Measurements from ENCODE around the gene TLK1. TPM values are rescaled to one million over a fixed set of nuclear protein-coding genes. Genes with fewer than 3 reads are reported as not detected.

The TLK1 gene
- total RNA-seq, 1 donor from 2014 or later, result 14.6 TPM

DNA sequence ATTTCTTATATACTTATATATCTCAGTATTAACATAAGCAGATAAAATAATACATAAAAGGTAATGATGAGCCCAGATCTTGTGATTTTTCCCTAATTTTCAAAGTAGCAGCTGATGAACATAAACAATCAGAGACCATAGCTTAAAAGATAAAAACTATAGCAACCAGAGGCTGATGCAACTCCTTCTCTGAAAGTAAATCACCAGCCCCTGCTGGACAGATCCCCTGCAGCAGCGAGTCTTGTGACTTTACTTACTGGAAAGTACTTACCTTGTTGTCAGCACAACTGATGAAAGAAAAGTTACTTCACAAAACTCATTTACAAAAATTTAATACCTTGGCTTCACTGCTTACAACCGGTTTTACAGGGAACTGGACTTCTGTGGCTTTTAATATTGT, 164.4 kb downstream of the TLK1 start:
- no peaks in the 10 kb centered on the region for H3K27me3 ChIP-seq (ENCODE audit: control insufficient read depth in 3 of 3, insufficient read depth in 3 of 3, low read length in 3 of 3)
- no peak overlapping the region for H3K4me3 ChIP-seq (ENCODE audit: low read length in 3 of 3)
- no peak overlapping the region for H3K27ac ChIP-seq (ENCODE audit: low read depth, low read length)
- no peak overlapping the region for H3K9ac ChIP-seq (ENCODE audit: low read depth in 1 of 3, low read length in 3 of 3)
- H3K36me3 ChIP-seq (ENCODE audit: control insufficient read depth in 3 of 3, insufficient read depth in 3 of 3, low read length in 3 of 3), result peaks cover 4 to 21% (median 18%) of the 10 kb centered on the region in 3 donors
- H3K9me3 ChIP-seq (ENCODE audit: control insufficient read depth in 3 of 3, low read length in 3 of 3), result no peaks in the 10 kb centered on the region
- H3K4me1 ChIP-seq (ENCODE audit: control insufficient read depth in 3 of 3, insufficient read depth in 3 of 3, low read length in 3 of 3), result no peaks in the 10 kb centered on the region

- H3K9me3 ChIP-seq (ENCODE audit: control insufficient read depth in 3 of 3, low read length in 3 of 3), result no peaks in the 10 kb centered on the region
- no peaks in the 10 kb centered on the region for H3K27me3 ChIP-seq (ENCODE audit: control insufficient read depth in 3 of 3, insufficient read depth in 3 of 3, low read length in 3 of 3)
- no peak overlapping the region for H3K4me3 ChIP-seq (ENCODE audit: low read length in 3 of 3)
- H3K9ac ChIP-seq (ENCODE audit: low read depth in 1 of 3, low read length in 3 of 3), result no peak overlapping the region
- peaks cover 4 to 21% (median 14%) of the 10 kb centered on the region in 3 donors for H3K36me3 ChIP-seq (ENCODE audit: control insufficient read depth in 3 of 3, insufficient read depth in 3 of 3, low read length in 3 of 3)
- no peak overlapping the region for H3K27ac ChIP-seq (ENCODE audit: low read depth, low read length)
- H3K4me1 ChIP-seq (ENCODE audit: control insufficient read depth in 3 of 3, insufficient read depth in 3 of 3, low read length in 3 of 3), result no peaks in the 10 kb centered on the region
Observed at GRCh38 chr2:170991398-170992182, 169.1 kb downstream of the TLK1 start.

DNA sequence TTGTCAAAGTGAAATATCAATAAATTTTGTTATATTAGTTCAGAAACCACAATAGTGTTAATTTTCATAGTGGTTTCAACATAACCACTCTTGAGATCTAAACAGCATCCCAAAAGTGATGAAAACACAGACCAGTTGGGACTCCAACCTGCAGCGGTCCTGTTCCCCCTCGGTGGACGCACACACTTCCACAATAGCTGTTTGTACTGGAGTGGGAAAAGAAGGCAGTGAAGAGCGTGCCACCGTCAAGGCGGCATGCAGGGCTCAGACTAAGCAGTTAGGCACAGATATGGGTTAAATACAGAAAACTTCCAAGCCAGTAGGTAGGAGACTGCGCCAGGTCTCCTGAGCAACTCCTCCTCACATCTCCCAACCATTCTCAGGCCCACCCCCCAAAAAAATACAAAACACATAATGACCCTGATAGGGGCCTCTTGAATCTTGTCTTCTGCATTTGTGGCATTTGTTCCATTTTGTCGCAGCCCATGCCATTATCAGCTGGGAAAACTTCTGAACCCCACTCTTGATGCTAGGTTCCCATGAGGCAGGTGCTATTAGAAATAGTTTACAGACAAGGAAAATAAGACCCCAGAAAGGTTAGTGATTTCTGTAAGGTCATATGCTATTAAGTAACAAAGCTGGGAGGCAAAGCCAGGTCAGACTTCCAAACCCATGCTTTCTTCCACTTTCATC, 174.0 kb downstream of the TLK1 start:
- H3K9ac ChIP-seq (ENCODE audit: low read depth in 1 of 3, low read length in 3 of 3), result no peak overlapping the region
- no peak overlapping the region for H3K4me3 ChIP-seq (ENCODE audit: low read length in 3 of 3)
- H3K27ac ChIP-seq (ENCODE audit: low read depth, low read length), result no peak overlapping the region
- no peaks in the 10 kb centered on the region for H3K9me3 ChIP-seq (ENCODE audit: control insufficient read depth in 3 of 3, low read length in 3 of 3)
- peaks cover 0 to 3% (median 0%) of the 10 kb centered on the region in 3 donors for H3K36me3 ChIP-seq (ENCODE audit: control insufficient read depth in 3 of 3, insufficient read depth in 3 of 3, low read length in 3 of 3)
- H3K4me1 ChIP-seq (ENCODE audit: control insufficient read depth in 3 of 3, insufficient read depth in 3 of 3, low read length in 3 of 3), result no peaks in the 10 kb centered on the region
- no peaks in the 10 kb centered on the region for H3K27me3 ChIP-seq (ENCODE audit: control insufficient read depth in 3 of 3, insufficient read depth in 3 of 3, low read length in 3 of 3)

DNA sequence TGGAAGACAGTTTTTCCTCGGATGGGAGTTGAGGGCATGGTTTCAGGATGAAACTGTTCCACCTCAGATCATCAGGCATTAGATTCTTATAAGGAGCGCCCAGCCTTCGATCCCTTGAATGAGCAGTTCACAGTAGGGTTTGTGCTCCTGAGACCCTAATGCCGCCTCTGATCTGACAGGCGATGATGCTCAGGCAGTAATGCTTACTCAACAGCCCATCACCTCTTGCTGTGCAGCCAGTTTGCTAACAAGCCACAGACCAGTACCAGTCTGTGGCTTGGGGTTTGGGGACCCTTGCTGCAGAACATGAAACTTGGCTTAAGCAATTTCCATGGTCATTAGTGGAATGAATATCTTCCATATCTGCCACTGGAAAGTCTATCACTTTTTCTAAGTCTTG, 175.3 kb downstream of the TLK1 start:
- no peaks in the 10 kb centered on the region for H3K27me3 ChIP-seq (ENCODE audit: control insufficient read depth in 3 of 3, insufficient read depth in 3 of 3, low read length in 3 of 3)
- no peak overlapping the region for H3K4me3 ChIP-seq (ENCODE audit: low read length in 3 of 3)
- no peak overlapping the region for H3K9ac ChIP-seq (ENCODE audit: low read depth in 1 of 3, low read length in 3 of 3)
- H3K9me3 ChIP-seq (ENCODE audit: control insufficient read depth in 3 of 3, low read length in 3 of 3), result no peaks in the 10 kb centered on the region
- H3K36me3 ChIP-seq (ENCODE audit: control insufficient read depth in 3 of 3, insufficient read depth in 3 of 3, low read length in 3 of 3), result peaks cover 0 to 3% (median 0%) of the 10 kb centered on the region in 3 donors
- no peaks in the 10 kb centered on the region for H3K4me1 ChIP-seq (ENCODE audit: control insufficient read depth in 3 of 3, insufficient read depth in 3 of 3, low read length in 3 of 3)
- no peak overlapping the region for H3K27ac ChIP-seq (ENCODE audit: low read depth, low read length)

- Histone ChIP-seq H3K27ac (ENCODE audit: low read depth, low read length) (no peak overlapping the region), H3K36me3 (ENCODE audit: control insufficient read depth in 3 of 3, insufficient read depth in 3 of 3, low read length in 3 of 3) (peaks cover 0 to 3% (median 0%) of the 10 kb centered on the region in 3 donors), H3K27me3 (ENCODE audit: control insufficient read depth in 3 of 3, insufficient read depth in 3 of 3, low read length in 3 of 3) (no peaks in the 10 kb centered on the region), H3K4me1 (ENCODE audit: control insufficient read depth in 3 of 3, insufficient read depth in 3 of 3, low read length in 3 of 3) (no peaks in the 10 kb centered on the region), H3K9ac (ENCODE audit: low read depth in 1 of 3, low read length in 3 of 3) (no peak overlapping the region), H3K4me3 (ENCODE audit: low read length in 3 of 3) (no peak overlapping the region), H3K9me3 (ENCODE audit: control insufficient read depth in 3 of 3, low read length in 3 of 3) (no peaks in the 10 kb centered on the region)
Observed at GRCh38 chr2:170984079-170984478, 176.6 kb downstream of the TLK1 start.

- Histone ChIP-seq H3K27ac (ENCODE audit: low read depth, low read length) (no peak overlapping the region), H3K4me3 (ENCODE audit: low read length in 3 of 3) (no peak overlapping the region), H3K9me3 (ENCODE audit: control insufficient read depth in 3 of 3, low read length in 3 of 3) (no peaks in the 10 kb centered on the region), H3K27me3 (ENCODE audit: control insufficient read depth in 3 of 3, insufficient read depth in 3 of 3, low read length in 3 of 3) (no peaks in the 10 kb centered on the region), H3K36me3 (ENCODE audit: control insufficient read depth in 3 of 3, insufficient read depth in 3 of 3, low read length in 3 of 3) (no peaks in the 10 kb centered on the region), H3K9ac (ENCODE audit: low read depth in 1 of 3, low read length in 3 of 3) (no peak overlapping the region), H3K4me1 (ENCODE audit: control insufficient read depth in 3 of 3, insufficient read depth in 3 of 3, low read length in 3 of 3) (peaks cover 0 to 8% (median 6%) of the 10 kb centered on the region in 3 donors)
Observed at GRCh38 chr2:170975943-170976270, 184.8 kb downstream of the TLK1 start.

GRCh38 chr2:170975127-170975942, 185.4 kb downstream of the TLK1 start:
- Histone ChIP-seq H3K36me3 (ENCODE audit: control insufficient read depth in 3 of 3, insufficient read depth in 3 of 3, low read length in 3 of 3) (no peaks in the 10 kb centered on the region), H3K9me3 (ENCODE audit: control insufficient read depth in 3 of 3, low read length in 3 of 3) (no peaks in the 10 kb centered on the region), H3K4me3 (ENCODE audit: low read length in 3 of 3) (no peak overlapping the region), H3K9ac (ENCODE audit: low read depth in 1 of 3, low read length in 3 of 3) (no peak overlapping the region), H3K27ac (ENCODE audit: low read depth, low read length) (no peak overlapping the region), H3K27me3 (ENCODE audit: control insufficient read depth in 3 of 3, insufficient read depth in 3 of 3, low read length in 3 of 3) (no peaks in the 10 kb centered on the region), H3K4me1 (ENCODE audit: control insufficient read depth in 3 of 3, insufficient read depth in 3 of 3, low read length in 3 of 3) (peaks cover 0 to 8% (median 6%) of the 10 kb centered on the region in 3 donors)

DNA sequence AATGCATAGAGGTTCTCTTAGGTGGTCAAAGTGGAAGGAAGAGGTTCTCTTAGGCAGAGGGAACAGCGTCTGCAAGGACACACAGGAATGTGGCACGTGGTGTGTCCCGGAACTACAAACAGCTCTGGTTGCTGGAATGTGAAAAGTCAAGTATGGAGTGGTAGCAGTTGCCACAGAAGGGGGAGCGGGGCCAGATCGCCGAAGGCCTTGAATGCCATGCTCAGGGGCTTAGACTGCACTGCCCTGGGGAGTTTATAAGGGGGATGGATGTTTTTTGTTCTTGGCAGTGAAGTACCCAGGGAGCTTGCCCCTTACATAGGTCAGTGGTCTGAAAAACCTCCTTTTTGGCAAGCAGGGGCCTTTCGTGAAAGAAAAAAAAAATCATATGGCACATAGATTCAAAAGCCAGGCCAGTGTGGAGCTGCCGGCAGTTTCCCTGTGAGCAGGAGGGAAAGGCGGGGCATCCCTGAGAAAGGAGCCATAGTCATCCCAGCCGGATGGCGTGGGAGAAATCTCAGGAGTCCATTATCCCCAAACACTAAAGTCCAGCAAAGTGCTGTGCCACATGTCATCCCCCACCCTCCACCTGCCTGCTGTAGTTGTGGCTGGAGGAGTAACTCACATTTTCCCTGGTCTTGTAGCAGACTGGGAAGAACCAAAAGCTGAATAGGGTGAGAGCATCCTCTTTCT, 186.2 kb downstream of the TLK1 start:
- peaks cover 0 to 8% (median 6%) of the 10 kb centered on the region in 3 donors for H3K4me1 ChIP-seq (ENCODE audit: control insufficient read depth in 3 of 3, insufficient read depth in 3 of 3, low read length in 3 of 3)
- H3K9ac ChIP-seq (ENCODE audit: low read depth in 1 of 3, low read length in 3 of 3), result no peak overlapping the region
- no peaks in the 10 kb centered on the region for H3K9me3 ChIP-seq (ENCODE audit: control insufficient read depth in 3 of 3, low read length in 3 of 3)
- no peaks in the 10 kb centered on the region for H3K27me3 ChIP-seq (ENCODE audit: control insufficient read depth in 3 of 3, insufficient read depth in 3 of 3, low read length in 3 of 3)
- H3K36me3 ChIP-seq (ENCODE audit: control insufficient read depth in 3 of 3, insufficient read depth in 3 of 3, low read length in 3 of 3), result no peaks in the 10 kb centered on the region
- no peak overlapping the region for H3K27ac ChIP-seq (ENCODE audit: low read depth, low read length)
- peak overlapping the region in 2 of 3 donors; percentile 78 to 85 for H3K4me3 ChIP-seq (ENCODE audit: low read length in 3 of 3)

GRCh38 chr2:170973492-170974303, 187.0 kb downstream of the TLK1 start:
- peak overlapping the region; percentile 23 for H3K27ac ChIP-seq (ENCODE audit: low read depth, low read length)
- H3K9ac ChIP-seq (ENCODE audit: low read depth in 1 of 3, low read length in 3 of 3), result peak overlapping the region; percentile 75 to 80 (median 79)
- H3K9me3 ChIP-seq (ENCODE audit: control insufficient read depth in 3 of 3, low read length in 3 of 3), result no peaks in the 10 kb centered on the region
- H3K4me1 ChIP-seq (ENCODE audit: control insufficient read depth in 3 of 3, insufficient read depth in 3 of 3, low read length in 3 of 3), result peaks cover 0 to 8% (median 6%) of the 10 kb centered on the region in 3 donors
- H3K27me3 ChIP-seq (ENCODE audit: control insufficient read depth in 3 of 3, insufficient read depth in 3 of 3, low read length in 3 of 3), result no peaks in the 10 kb centered on the region
- no peaks in the 10 kb centered on the region for H3K36me3 ChIP-seq (ENCODE audit: control insufficient read depth in 3 of 3, insufficient read depth in 3 of 3, low read length in 3 of 3)
- H3K4me3 ChIP-seq (ENCODE audit: low read length in 3 of 3), result peak overlapping the region; percentile 78 to 85 (median 84)
